B cell (primary cell): Measurements from ENCODE around the gene LRRC3. TPM values are rescaled to one million over a fixed set of nuclear protein-coding genes. Genes with fewer than 3 reads are reported as not detected.
A peak's percentile ranks its signal among the peaks of the same experiment; 100 is the strongest.

Source experiments
- ATAC-seq: fragments of 200-7000 bp; cut with Tn5 transposase; one replicate; pipeline ENCODE4 v1.10.0; 2021; ENCODE audit warnings: low read depth, mild to moderate bottlenecking, moderate number of reproducible peaks, moderate library complexity
- CTCF ChIA-PET: fragments of 350-600 bp; sonication (Branson Sonifier 250); formaldehyde crosslinking; loops from one replicate; lab custom pipeline; 2021; ENCODE audit warnings: antibody characterized with exemption, inconsistent platforms; lab: Charles Lee
- POLR2A ChIA-PET: fragments of 350-600 bp; sonication (Branson Sonifier 250); formaldehyde crosslinking; loops from one replicate; lab custom pipeline; 2021; ENCODE audit warnings: antibody characterized with exemption; lab: Charles Lee
- DNase-seq: peaks from one replicate; pipeline ENCODE4 v3.0.0; 2013
- H2AFZ ChIP-seq: 2 replicates; pipeline ENCODE4 v1.6.1; 2012; ENCODE audit warnings: mild to moderate bottlenecking, low read depth, low read length; ENCODE audit not compliant: insufficient read depth, poor library complexity, severe bottlenecking
- H3K27ac ChIP-seq, 2 donors: 1 replicate in 1 of 2; 2 replicates in 1 of 2; pipeline ENCODE4 v1.5.1; 2012 to 2013; ENCODE audit warnings: low read length in 2 of 2, mild to moderate bottlenecking in 2 of 2, moderate library complexity in 1 of 2
- H3K27me3 ChIP-seq, 4 experiments: fragments of 200-600 bp in 1 of 4; sonication (generic) in 1 of 4; replicated peaks in 1 of 4; 1 replicate in 2 of 4; 2 replicates in 2 of 4; pipeline versions ENCODE4 v1.6.1 to v1.7.0; 2013 to 2016; ENCODE audit warnings: low read length in 3 of 4, mild to moderate bottlenecking in 2 of 4, mixed read lengths in 1 of 4, moderate library complexity in 1 of 4; ENCODE audit not compliant: insufficient read depth in 4 of 4, control insufficient read depth in 3 of 4; ENCODE audit errors: control extremely low read depth in 1 of 4
- H3K36me3 ChIP-seq, 2 experiments: replicated peaks in 1 of 2; 1 replicate in 1 of 2; 2 replicates in 1 of 2; pipeline versions ENCODE4 v1.6.1 to v1.7.1; 2013; ENCODE audit warnings: low read length in 1 of 2; ENCODE audit not compliant: insufficient read depth in 2 of 2, control insufficient read depth in 1 of 2; ENCODE audit errors: control extremely low read depth in 1 of 2, extremely low read depth in 1 of 2
- H3K4me1 ChIP-seq, 2 donors: fragments of 200-600 bp in 1 of 2; sonication (generic) in 1 of 2; 1 replicate in 1 of 2; 2 replicates in 1 of 2; pipeline versions ENCODE4 v1.5.1 to v1.6.1; 2013 to 2017; ENCODE audit warnings: low read length in 2 of 2; ENCODE audit not compliant: control insufficient read depth in 2 of 2, insufficient read depth in 2 of 2
- H3K4me2 ChIP-seq: replicated peaks from 2 replicates; pipeline ENCODE3; 2012; ENCODE audit warnings: mild to moderate bottlenecking, low read depth, low read length; ENCODE audit not compliant: poor library complexity, severe bottlenecking
- H3K4me3 ChIP-seq, 5 experiments: fragments of 200-600 bp in 1 of 5; sonication (generic) in 1 of 5; 1 replicate in 3 of 5; 2 replicates in 2 of 5; pipeline versions ENCODE4 v1.5.1 to v1.7.0; 2011 to 2016; ENCODE audit warnings: low read length in 4 of 5, mild to moderate bottlenecking in 4 of 5, low read depth in 2 of 5, control low read depth in 1 of 5, moderate library complexity in 1 of 5; ENCODE audit not compliant: insufficient read depth in 1 of 5; ENCODE audit errors: control extremely low read depth in 1 of 5, extremely low read depth in 1 of 5
- H3K79me2 ChIP-seq: fragments of 200-600 bp; sonication (generic); one replicate; pipeline ENCODE4 v1.6.0; 2016; ENCODE audit warnings: low read length; ENCODE audit not compliant: control insufficient read depth, insufficient read depth
- H3K9ac ChIP-seq: fragments of 200-600 bp; sonication (generic); 2 replicates; pipeline ENCODE4 v1.6.1; 2017; ENCODE audit warnings: mild to moderate bottlenecking, low read length, moderate library complexity
- H3K9me3 ChIP-seq, 3 donors: one replicate each; pipeline versions ENCODE4 v1.6.1 to v1.7.1; 2013; ENCODE audit warnings: low read length in 2 of 3; ENCODE audit not compliant: control insufficient read depth in 2 of 3, insufficient read depth in 1 of 3; ENCODE audit errors: control extremely low read depth in 1 of 3
- H4K20me1 ChIP-seq: 2 replicates; pipeline ENCODE4 v1.6.0; 2012; ENCODE audit warnings: mild to moderate bottlenecking, low read length; ENCODE audit not compliant: insufficient read depth, control insufficient read depth, poor library complexity, severe bottlenecking
- H3K27ac Mint-ChIP-seq: one replicate; pipeline ENCODE4 v1.8.0; 2021; ENCODE audit warnings: mixed read lengths
- H3K27me3 Mint-ChIP-seq: one replicate; pipeline ENCODE4 v1.8.0; 2021; ENCODE audit warnings: mixed read lengths
- H3K4me1 Mint-ChIP-seq: one replicate; pipeline ENCODE4 v1.8.0; 2021; ENCODE audit warnings: mixed read lengths
- H3K4me3 Mint-ChIP-seq: one replicate; pipeline ENCODE4 v1.8.0; 2021; ENCODE audit warnings: mixed read lengths
- H3K9me3 Mint-ChIP-seq: one replicate; pipeline ENCODE4 v1.8.0; 2022; ENCODE audit warnings: mixed read lengths; ENCODE audit not compliant: insufficient read depth
- CTCF ChIP-seq: fragments of 200-600 bp; IDR thresholded peaks from one replicate; pipeline ENCODE4 v1.8.0; 2022; ENCODE audit warnings: antibody characterized with exemption, mild to moderate bottlenecking
- EZH2 ChIP-seq: IDR thresholded peaks from 2 replicates; pipeline ENCODE4 v1.6.1; 2012; ENCODE audit warnings: borderline replicate concordance, low read depth, mild to moderate bottlenecking, moderate library complexity, low read length; ENCODE audit not compliant: insufficient read depth, poor library complexity, severe bottlenecking
- WGBS: methylation state at CpG from one replicate; pipeline ENCODE4 v1.1.5; 2013; ENCODE audit warnings: missing lambda C conversion rate; ENCODE audit not compliant: insufficient coverage; 5-methylcytosine and 5-hydroxymethylcytosine counted together
- intact Hi-C: fragments of 100-400 bp; cut with micrococcal nuclease; formaldehyde crosslinking; loops from one replicate; pipeline ENCODE4 v1.10.0; 2022
- polyA plus RNA-seq: library from polyadenylated mRNA; depleted of rRNA; stranded (reverse); fragments of >200 nt; gene quantifications from 2 replicates; pipeline ENCODE4 v1.2.3, GENCODE V29; 2012
- total RNA-seq, 2 donors: library from RNA; stranded (reverse); fragments of 120-200 nt in 1 of 2; gene quantifications; 1 replicate in 1 of 2; 2 replicates in 1 of 2; pipeline versions ENCODE4 v1.2.3 to v1.2.4, GENCODE V29; 2013 to 2022

Gene LRRC3
- total and polyA plus RNA-seq, 2 donors (not counting 1 experiment from before 2014, with no cell fraction given), result 0.46 to 3.3 TPM

GRCh38 chr21:44456214-44456914 is 1.1 kb downstream of the LRRC3 start:
- H3K36me3 ChIP-seq, result no peaks in the 10 kb centered on the region
- ChIA-PET POLR2A (interaction anchor here (0.6 kb wide), 1 partner anchor 153 kb away, joined by 9 read pairs; no protein-coding TSS in a partner anchor), CTCF (no interaction called here)
- H2AFZ ChIP-seq, result peak overlapping the region; percentile 72
- no peak overlapping the region for H3K27ac ChIP-seq
- DNase-seq (no peak), ATAC-seq (no peak)
- Mint-ChIP-seq H3K9me3 (peaks cover 12% of the 10 kb centered on the region), H3K27ac (no peak overlapping the region), H3K4me1 (peaks cover 7% of the 10 kb centered on the region), H3K27me3 (no peaks in the 10 kb centered on the region), H3K4me3 (peak overlapping the region; percentile 71)
- TF ChIP-seq CTCF, result no peak
- no peak for TF ChIP-seq EZH2
- peak overlapping the region; percentile 94 for H3K4me2 ChIP-seq
- H3K4me3 ChIP-seq, result peak overlapping the region in 4 of 5 experiments; percentile 45 to 76 (median 64)
- H4K20me1 ChIP-seq, result no peaks in the 10 kb centered on the region
- WGBS, result 84% methylated on average over 35 of the region's 35 CpGs
- peak overlapping the region; percentile 77 for H3K9ac ChIP-seq
- no peaks in the 10 kb centered on the region for H3K79me2 ChIP-seq
- H3K9me3 ChIP-seq, result peaks cover 3 to 11% (median 8%) of the 10 kb centered on the region in 3 donors
- H3K4me1 ChIP-seq, result peaks cover 10 to 16% of the 10 kb centered on the region in 2 donors
- no peaks in the 10 kb centered on the region for H3K27me3 ChIP-seq
- intact Hi-C loops, result no loop called here
